ENCODE measurements around the gene SLC1A1.

SLC1A1 gene

GRCh38 chr9:4547016-4547415 lies 56.7 kb downstream of the SLC1A1 start:
- no peak for TF ChIP-seq CTCF (IDR thresholded peaks at IDR 0.05; ENCODE audit: low read depth, low read length)
- no peak for DNase-seq

GRCh38 chr9:4548811-4549725 lies 58.8 kb downstream of the SLC1A1 start:
- TF ChIP-seq CTCF (IDR thresholded peaks at IDR 0.05; ENCODE audit: low read depth, low read length) = peak; percentile 61
- no peak overlapping the region for H3K27ac ChIP-seq
- no peaks in the 10 kb centered on the region for H3K9me3 ChIP-seq (ENCODE audit: severe bottlenecking)
- H3K36me3 ChIP-seq = no peaks in the 10 kb centered on the region
- H3K27me3 ChIP-seq (ENCODE audit: insufficient read depth, low read depth, severe bottlenecking) = no peaks in the 10 kb centered on the region
- peak; percentile 17 for DNase-seq
- H3K4me3 ChIP-seq (ENCODE audit: low read depth, low read length) = no peak overlapping the region

More at GRCh38 chr9:4547016-4547415, 56.7 kb downstream of the SLC1A1 start:
- Histone ChIP-seq H3K27me3 (ENCODE audit: insufficient read depth, low read depth, severe bottlenecking) (no peaks in the 10 kb centered on the region), H3K36me3 (no peaks in the 10 kb centered on the region), H3K4me3 (ENCODE audit: low read depth, low read length) (no peak overlapping the region), H3K27ac (no peak overlapping the region), H3K9me3 (ENCODE audit: severe bottlenecking) (no peaks in the 10 kb centered on the region)

GRCh38 chr9:4549751-4550295 lies 59.6 kb downstream of the SLC1A1 start:
- Histone ChIP-seq H3K36me3 (no peaks in the 10 kb centered on the region), H3K9me3 (ENCODE audit: severe bottlenecking) (no peaks in the 10 kb centered on the region), H3K27me3 (ENCODE audit: insufficient read depth, low read depth, severe bottlenecking) (no peaks in the 10 kb centered on the region), H3K4me3 (ENCODE audit: low read depth, low read length) (no peak overlapping the region), H3K27ac (no peak overlapping the region)
- no peak for DNase-seq
- no peak for TF ChIP-seq CTCF (IDR thresholded peaks at IDR 0.05; ENCODE audit: low read depth, low read length)

- Histone ChIP-seq H3K27me3 (ENCODE audit: insufficient read depth, low read depth, severe bottlenecking) (no peaks in the 10 kb centered on the region), H3K4me3 (ENCODE audit: low read depth, low read length) (no peak overlapping the region), H3K27ac (no peak overlapping the region), H3K36me3 (no peaks in the 10 kb centered on the region), H3K9me3 (ENCODE audit: severe bottlenecking) (no peaks in the 10 kb centered on the region)
- no peak for TF ChIP-seq CTCF (IDR thresholded peaks at IDR 0.05; ENCODE audit: low read depth, low read length)
- no peak for DNase-seq
These were observed 60.7 kb downstream of the SLC1A1 start for GRCh38 chr9:4550777-4551484.

GRCh38 chr9:4553951-4554381 lies 63.7 kb downstream of the SLC1A1 start:
- no peaks in the 10 kb centered on the region for H3K27me3 ChIP-seq (ENCODE audit: insufficient read depth, low read depth, severe bottlenecking)
- DNase-seq = no peak
- no peak overlapping the region for H3K4me3 ChIP-seq (ENCODE audit: low read depth, low read length)
- H3K36me3 ChIP-seq = no peaks in the 10 kb centered on the region
- no peaks in the 10 kb centered on the region for H3K9me3 ChIP-seq (ENCODE audit: severe bottlenecking)
- no peak overlapping the region for H3K27ac ChIP-seq
- TF ChIP-seq CTCF (IDR thresholded peaks at IDR 0.05; ENCODE audit: low read depth, low read length) = no peak
